NB4 (cell line): Measurements from ENCODE around the gene KLHL34.

ENCODE experiments used
- CTCF ChIP-seq: IDR thresholded peaks from one replicate; pipeline ENCODE4 v1.5.1; 2012; ENCODE audit warnings: low read depth, low read length
- MAX ChIP-seq: IDR thresholded peaks from 2 replicates; pipeline ENCODE4 v1.6.1; 2011; ENCODE audit warnings: low read depth, low read length
- MYC ChIP-seq: IDR thresholded peaks from 2 replicates; pipeline ENCODE4 v1.6.1; 2011; ENCODE audit warnings: low read depth, low read length
- POLR2A ChIP-seq: IDR thresholded peaks from 2 replicates; pipeline ENCODE4 v1.6.1; 2011; ENCODE audit warnings: mild to moderate bottlenecking; ENCODE audit not compliant: insufficient read length; ENCODE audit errors: extremely low read depth

- no peak for TF ChIP-seq CTCF
- TF ChIP-seq POLR2A = no peak
- TF ChIP-seq MAX = no peak
- no peak for TF ChIP-seq MYC
Observed at GRCh38 chrX:21620234-21620633, 37.9 kb downstream of the KLHL34 start.
